K562 (cell line): Measurements from ENCODE around the gene CTDSP2. TPM values are rescaled to one million over a fixed set of nuclear protein-coding genes. Genes with fewer than 3 reads are reported as not detected.

Experiments
- FOSL1 ChIP-seq: fragments of 200-800 bp; sonication (Bioruptor generic); conservative IDR thresholded peaks from 2 replicates; pipeline ENCODE4 v1.6.1; 2016; ENCODE audit warnings: missing genetic modification characterization, missing compliant biosample characterization
- FOXA3 ChIP-seq, 2 experiments: fragments of 450-650 bp in 1 of 2; sonication (generic) in 1 of 2; formaldehyde crosslinking; IDR thresholded peaks in 1 of 2; conservative IDR thresholded peaks in 1 of 2; 2 replicates each; pipeline versions ENCODE4 v1.4.0 to v1.8.0; 2020 to 2022; ENCODE audit warnings: mild to moderate bottlenecking in 2 of 2, missing genetic modification reagents in 1 of 2
- HOXB6 ChIP-seq: fragments of 250-450 bp; sonication (Bioruptor Pico); IDR thresholded peaks from 2 replicates; pipeline ENCODE4 v1.5.1; 2022; ENCODE audit warnings: mild to moderate bottlenecking, borderline replicate concordance
- NCOA2 ChIP-seq, 2 experiments: fragments of 450-650 bp; IDR thresholded peaks; 2 replicates each; pipeline ENCODE4 v1.6.1; 2018; ENCODE audit warnings: mild to moderate bottlenecking in 2 of 2, moderate library complexity in 1 of 2; ENCODE audit not compliant: partially characterized antibody in 2 of 2
- POLR2AphosphoS5 ChIP-seq: IDR thresholded peaks from 2 replicates; pipeline ENCODE4 v1.6.1; 2011; ENCODE audit warnings: mild to moderate bottlenecking, low read depth, low read length, moderate library complexity; ENCODE audit not compliant: control insufficient read depth, insufficient read depth
- RAD51 ChIP-seq: fragments of 450-650 bp; IDR thresholded peaks from 2 replicates; pipeline ENCODE4 v1.7.1; 2016; ENCODE audit warnings: low read depth, mild to moderate bottlenecking, borderline replicate concordance
- RNF219 ChIP-seq: fragments of 250-450 bp; sonication (Bioruptor Pico); IDR thresholded peaks from 2 replicates; pipeline ENCODE4 v1.5.0; 2022; ENCODE audit warnings: mild to moderate bottlenecking
- UBTF ChIP-seq, 2 experiments: IDR thresholded peaks; 2 replicates each; pipeline ENCODE4 v1.6.1; 2012; ENCODE audit warnings: improper control_type of control experiment in 2 of 2, low read depth in 2 of 2, low read length in 2 of 2, borderline replicate concordance in 1 of 2
- ZNF511 ChIP-seq: sonication (generic); formaldehyde crosslinking; IDR thresholded peaks from 2 replicates; pipeline ENCODE4 v1.8.0; 2022; ENCODE audit warnings: mild to moderate bottlenecking, missing genetic modification reagents
- ZNF584 ChIP-seq: fragments of 200-800 bp; sonication (Bioruptor generic); IDR thresholded peaks from 2 replicates; pipeline ENCODE4 v1.6.1; 2016; ENCODE audit warnings: low read depth, mild to moderate bottlenecking, missing genetic modification characterization, missing compliant biosample characterization
- polyA plus RNA-seq, 8 experiments: library from polyadenylated mRNA; depleted of rRNA in 4 of 8; stranded (reverse) in 5 of 8; unstranded in 3 of 8; fragments of >200 nt; fragmentation: Nextera tagmentation in 2 of 8; fragmentation: Illumina TruSeq in 1 of 8; extraction: Ambion mirVana in 2 of 8; extraction: Trizol in 1 of 8; gene quantifications; 2 replicates each; pipeline versions ENCODE4 v1.2.1 to v1.2.3, GENCODE V29; 2011 to 2014; ENCODE audit warnings: inconsistent platforms in 1 of 8, missing spikeins in 1 of 8
- total RNA-seq, 7 experiments: library from RNA; depleted of rRNA in 6 of 7; stranded (reverse); fragments of >200 nt in 6 of 7; fragmentation: Illumina TruSeq in 2 of 7; extraction: Trizol in 2 of 7; gene quantifications; 2 replicates each; pipeline versions ENCODE4 v1.2.1 to v1.2.3, GENCODE V29; 2011 to 2021; ENCODE audit warnings: low replicate concordance in 1 of 7

Gene CTDSP2
- total and polyA plus RNA-seq, 9 of the 15 experiments (the other 6 are each of a cell fraction or from before 2014, with no cell fraction given) = 20.4 to 108 (median 47.7) TPM

- TF ChIP-seq FOSL1 (tag) (no peak), ZNF584 (CRISPR knock-in tag) (no peak), RNF219 (CRISPR knock-in tag) (no peak), NCOA2 (IDR thresholded peaks at IDR 0.05; ENCODE audit: partially characterized antibody in 2 of 2) (no peak), HOXB6 (CRISPR knock-in tag) (no peak), UBTF (IDR thresholded peaks at IDR 0.05; ENCODE audit: borderline replicate concordance in 1 of 2, low read depth in 2 of 2, low read length in 2 of 2) (no peak), FOXA3 (CRISPR knock-in tag; conservative IDR thresholded peaks at IDR 0.05 in 1 of 2, IDR thresholded peaks at IDR 0.05 in 1 of 2) (no peak), POLR2AphosphoS5 (no peak), ZNF511 (CRISPR knock-in tag) (no peak), RAD51 (no peak)
- TF ChIP-seq, all 486 proteins: peak for 0
These were observed 17.3 kb downstream of the CTDSP2 start (continued) for GRCh38 chr12:57829025-57829777.
